Umbilical cord (tissue), 2 donors: ENCODE measurements around the gene FNDC5. TPM values are rescaled to one million over a fixed set of nuclear protein-coding genes. Genes with fewer than 3 reads are reported as not detected.
"Not testable (repeated sequence)": the region's sequence is repeated elsewhere in the genome, so short reads cannot be mapped to it uniquely, and the experiment has no call there.

Experiments
- DNase-seq: peaks from one replicate; pipeline ENCODE4 v3.0.0-alpha.2; 2015; ENCODE audit warnings: low spot score
- total RNA-seq: library from RNA; depleted of rRNA; stranded (reverse); fragments of >200 nt; gene quantifications from one replicate; pipeline ENCODE4 v1.2.3, GENCODE V29; 2014; ENCODE audit warnings: low replicate concordance; ENCODE audit not compliant: insufficient read depth

Gene FNDC5
- total RNA-seq = 11.3 TPM

- peak; percentile 42 for DNase-seq
These were observed at the start of gene FNDC5 for GRCh38 chr1:32870615-32871363. Gene FNDC5, minus strand, starts transcription at chr1:32870912.

- DNase-seq = no peak
These were observed 49.4 kb upstream of the FNDC5 start for GRCh38 chr1:32919811-32920733.

GRCh38 chr1:32918179-32918578, 47.5 kb upstream of the FNDC5 start:
- no peak for DNase-seq

- DNase-seq = no peak
These were observed 46.8 kb upstream of the FNDC5 start for GRCh38 chr1:32917521-32917920.

- no peak for DNase-seq
These were observed 45.3 kb upstream of the FNDC5 start for GRCh38 chr1:32915766-32916706.

GRCh38 chr1:32910319-32910718, 39.6 kb upstream of the FNDC5 start:
- DNase-seq = no peak

- DNase-seq = no peak
These were observed 36.7 kb upstream of the FNDC5 start for GRCh38 chr1:32907435-32907834.

GRCh38 chr1:32906654-32907053, 35.9 kb upstream of the FNDC5 start:
- no peak for DNase-seq

GRCh38 chr1:32905588-32905987, 34.9 kb upstream of the FNDC5 start:
- DNase-seq = not testable (repeated sequence)

GRCh38 chr1:32904797-32905196, 34.1 kb upstream of the FNDC5 start:
- no peak for DNase-seq

- no peak for DNase-seq
These were observed 33.5 kb upstream of the FNDC5 start for GRCh38 chr1:32903991-32904785.

GRCh38 chr1:32902535-32902920, 31.8 kb upstream of the FNDC5 start:
- no peak for DNase-seq

GRCh38 chr1:32901823-32902534, 31.3 kb upstream of the FNDC5 start:
- no peak for DNase-seq

- DNase-seq = peak; percentile 45
These were observed 30.5 kb upstream of the FNDC5 start, which contains the start of gene TMEM54 for GRCh38 chr1:32900956-32901822. Gene TMEM54, minus strand, starts transcription at chr1:32901389. Its CDS starts 151 bp downstream, at chr1:32901238.

- no peak for DNase-seq
These were observed 29.8 kb upstream of the FNDC5 start for GRCh38 chr1:32900371-32900955.

- no peak for DNase-seq
These were observed 29.0 kb upstream of the FNDC5 start for GRCh38 chr1:32899586-32900296.

- DNase-seq = no peak
These were observed 28.2 kb upstream of the FNDC5 start for GRCh38 chr1:32898958-32899357.

GRCh38 chr1:32898056-32898455, 27.3 kb upstream of the FNDC5 start:
- DNase-seq = no peak
